Testis (tissue), 3 donors: ENCODE data around the gene CTNNA2. TPM values are rescaled to one million over a fixed set of nuclear protein-coding genes. Genes with fewer than 3 reads are reported as not detected.

Experiments used
- DNase-seq: peaks from one replicate; pipeline ENCODE4 v3.0.0-alpha.2; 2019
- H3K27ac ChIP-seq, 2 donors: fragments of 200-600 bp; sonication (generic); one replicate each; pipeline ENCODE4 v1.5.1; 2019
- H3K27me3 ChIP-seq: fragments of 200-600 bp; sonication (generic); one replicate; pipeline ENCODE4 v1.5.1; 2019
- H3K36me3 ChIP-seq: fragments of 200-600 bp; sonication (generic); one replicate; pipeline ENCODE4 v1.5.1; 2017; ENCODE audit warnings: low read depth; ENCODE audit errors: missing control alignments
- H3K4me1 ChIP-seq: fragments of 200-600 bp; sonication (generic); one replicate; pipeline ENCODE4 v1.5.1; 2019
- H3K4me3 ChIP-seq, 2 donors: fragments of 200-600 bp; sonication (generic); one replicate each; pipeline ENCODE4 v1.5.1; 2017 to 2019
- H3K9me3 ChIP-seq: fragments of 200-600 bp; sonication (generic); one replicate; pipeline ENCODE4 v1.5.1; 2017
- POLR2A ChIP-seq: fragments of 450-650 bp; IDR thresholded peaks from one replicate; pipeline ENCODE4 v1.6.1; 2017; ENCODE audit warnings: antibody characterized with exemption, mild to moderate bottlenecking, moderate library complexity
- WGBS, 2 donors: methylation state at CpG; one replicate each; pipeline ENCODE4 v1.1.5; 2018; 5-methylcytosine and 5-hydroxymethylcytosine counted together
- intact Hi-C: fragments of 100-400 bp; cut with DNase I; formaldehyde crosslinking; loops from one replicate; pipeline ENCODE4 v1.15.1; 2023; ENCODE audit warnings: low total_unique reads
- polyA plus RNA-seq: library from polyadenylated mRNA; stranded (reverse); fragments of 350-450 nt; fragmentation: Illumina TruSeq; extraction: RNeasy Lipid Tissue Mini Kit (QIAGEN cat#74804); gene quantifications from one replicate; pipeline ENCODE4 v1.2.3, GENCODE V29; 2014; ENCODE audit warnings: low read depth, low replicate concordance; ENCODE audit not compliant: insufficient read depth
- total RNA-seq, 2 donors: library from RNA; depleted of rRNA; stranded (reverse); fragments of >200 nt; gene quantifications; one replicate each; pipeline ENCODE4 v1.2.3, GENCODE V29; 2016
- TF ChIP-seq, protein P1 (sequence below), 3 experiments: fragments of 450-650 bp in 2 of 3; fragments of 200-600 bp in 1 of 3; sonication (generic) in 1 of 3; IDR thresholded peaks; one replicate each; pipeline ENCODE4 v1.5.1; 2016 to 2019; ENCODE audit warnings: antibody characterized with exemption in 3 of 3, mild to moderate bottlenecking in 2 of 3, moderate library complexity in 1 of 3

CTNNA2 gene
- total and polyA plus RNA-seq, 3 donors from 2014 or later, result 36.8 to 44.5 (median 43.4) TPM

DNA sequence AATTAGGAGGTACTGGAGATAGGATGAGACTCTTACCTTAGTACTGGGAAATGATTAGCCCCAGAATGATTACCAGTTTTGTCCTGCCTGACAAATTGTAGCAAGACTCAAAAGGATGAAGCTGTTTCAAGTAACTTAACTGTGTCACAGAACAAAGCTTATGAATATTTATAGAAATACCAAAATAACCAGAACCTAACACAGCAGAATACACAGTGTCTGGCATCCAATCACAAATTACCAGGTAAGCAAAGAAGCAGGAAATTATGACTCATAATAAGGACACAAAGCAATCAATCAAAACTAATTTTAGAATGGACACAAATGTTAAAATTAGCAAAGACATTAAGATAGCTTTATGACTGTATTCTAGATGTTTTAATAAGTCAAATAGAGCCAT is 91.9 kb downstream of the CTNNA2 start:
- Histone ChIP-seq H3K4me3 (no peak overlapping the region), H3K4me1 (no peaks in the 10 kb centered on the region), H3K9me3 (no peaks in the 10 kb centered on the region), H3K27me3 (no peaks in the 10 kb centered on the region), H3K27ac (no peak overlapping the region), H3K36me3 (no peaks in the 10 kb centered on the region)
- no peak for DNase-seq
- intact Hi-C loops, result no loop called here
- TF ChIP-seq POLR2A, result no peak
- TF ChIP-seq, protein P1, sequence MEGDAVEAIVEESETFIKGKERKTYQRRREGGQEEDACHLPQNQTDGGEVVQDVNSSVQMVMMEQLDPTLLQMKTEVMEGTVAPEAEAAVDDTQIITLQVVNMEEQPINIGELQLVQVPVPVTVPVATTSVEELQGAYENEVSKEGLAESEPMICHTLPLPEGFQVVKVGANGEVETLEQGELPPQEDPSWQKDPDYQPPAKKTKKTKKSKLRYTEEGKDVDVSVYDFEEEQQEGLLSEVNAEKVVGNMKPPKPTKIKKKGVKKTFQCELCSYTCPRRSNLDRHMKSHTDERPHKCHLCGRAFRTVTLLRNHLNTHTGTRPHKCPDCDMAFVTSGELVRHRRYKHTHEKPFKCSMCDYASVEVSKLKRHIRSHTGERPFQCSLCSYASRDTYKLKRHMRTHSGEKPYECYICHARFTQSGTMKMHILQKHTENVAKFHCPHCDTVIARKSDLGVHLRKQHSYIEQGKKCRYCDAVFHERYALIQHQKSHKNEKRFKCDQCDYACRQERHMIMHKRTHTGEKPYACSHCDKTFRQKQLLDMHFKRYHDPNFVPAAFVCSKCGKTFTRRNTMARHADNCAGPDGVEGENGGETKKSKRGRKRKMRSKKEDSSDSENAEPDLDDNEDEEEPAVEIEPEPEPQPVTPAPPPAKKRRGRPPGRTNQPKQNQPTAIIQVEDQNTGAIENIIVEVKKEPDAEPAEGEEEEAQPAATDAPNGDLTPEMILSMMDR (IDR thresholded peaks at IDR 0.05), result no peak

DNA sequence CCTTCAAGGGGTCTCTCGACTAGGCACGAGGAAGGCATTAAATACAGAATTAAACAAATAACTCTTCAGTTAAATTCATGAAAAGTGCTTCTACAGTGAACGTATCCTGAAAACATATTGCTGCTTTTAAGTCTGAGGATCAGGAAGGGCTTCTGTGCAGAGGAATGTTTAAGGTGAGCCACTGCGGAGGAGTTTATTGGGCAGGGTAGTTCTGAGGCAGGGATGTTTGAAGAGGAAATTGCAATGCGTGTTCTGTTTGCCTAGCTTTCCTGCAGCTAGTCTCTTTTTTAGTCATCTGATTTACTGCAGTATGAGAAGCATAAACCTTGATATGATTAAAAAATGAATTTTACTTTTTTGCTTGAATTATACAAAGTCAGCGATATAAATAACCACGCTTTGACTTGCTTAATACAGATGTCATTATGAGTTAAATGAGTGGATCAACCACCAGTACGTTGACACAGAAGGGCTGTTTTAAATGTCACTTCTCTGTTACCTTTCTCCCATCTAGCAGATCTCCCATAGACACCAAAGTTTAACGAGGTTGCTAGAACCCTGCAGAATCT is 98.7 kb downstream of the CTNNA2 start:
- H3K27ac ChIP-seq, result no peak overlapping the region
- no peaks in the 10 kb centered on the region for H3K9me3 ChIP-seq
- H3K4me3 ChIP-seq, result no peak overlapping the region
- H3K36me3 ChIP-seq, result no peaks in the 10 kb centered on the region
- TF ChIP-seq POLR2A, result no peak
- TF ChIP-seq, protein P1 (IDR thresholded peaks at IDR 0.05), result no peak
- intact Hi-C loops, result no loop called here
- H3K4me1 ChIP-seq, result no peaks in the 10 kb centered on the region
- no peaks in the 10 kb centered on the region for H3K27me3 ChIP-seq
- DNase-seq, result no peak
- 54 to 57% methylated on average over 9 of the region's 9 CpGs for WGBS, 2 donors

DNA sequence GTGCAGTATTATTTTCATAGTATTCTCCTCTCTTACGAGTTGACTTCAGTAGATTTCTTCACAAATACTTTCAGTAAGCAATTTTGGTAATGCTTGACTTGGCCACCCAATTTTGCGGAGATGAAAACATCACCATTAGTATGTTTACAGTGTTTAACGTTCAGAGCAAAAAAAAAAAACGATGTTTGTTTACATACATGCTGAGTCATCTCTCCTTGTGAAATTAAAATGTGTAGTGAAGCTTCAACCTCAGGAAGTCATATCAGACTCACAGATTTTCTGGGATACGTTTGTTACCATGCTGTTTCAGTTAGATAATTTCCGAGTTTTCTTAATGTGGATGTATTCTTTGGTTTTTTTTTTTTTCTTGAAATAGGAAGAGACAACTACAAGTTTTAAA is 100.1 kb downstream of the CTNNA2 start:
- intact Hi-C loops, result no loop called here
- no peak for DNase-seq
- no peaks in the 10 kb centered on the region for H3K9me3 ChIP-seq
- H3K4me3 ChIP-seq, result no peak overlapping the region
- no peaks in the 10 kb centered on the region for H3K27me3 ChIP-seq
- H3K36me3 ChIP-seq, result no peaks in the 10 kb centered on the region
- WGBS, 2 donors, result 65 to 67% methylated on average over 6 of the region's 6 CpGs
- no peaks in the 10 kb centered on the region for H3K4me1 ChIP-seq
- no peak overlapping the region for H3K27ac ChIP-seq
- TF ChIP-seq, protein P1 (IDR thresholded peaks at IDR 0.05), result no peak
- TF ChIP-seq POLR2A, result no peak

DNA sequence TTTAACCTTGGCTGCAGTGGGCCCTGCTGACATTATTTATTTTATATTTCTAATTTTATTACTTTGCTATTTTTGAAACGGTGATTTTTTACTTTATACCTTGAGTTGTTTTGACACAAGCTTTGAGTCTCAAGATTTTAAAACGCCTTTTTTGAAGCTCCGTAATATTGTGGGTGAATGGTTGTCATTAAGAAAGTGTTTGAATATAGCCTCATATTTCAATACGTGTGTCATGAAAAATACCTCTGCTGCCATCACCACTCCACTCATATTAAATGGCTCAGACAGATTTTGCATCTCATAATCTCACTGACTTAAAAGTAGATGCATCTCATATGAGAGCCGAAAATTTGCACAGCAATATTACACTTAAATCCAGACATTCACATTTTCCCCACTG is 106.6 kb downstream of the CTNNA2 start:
- Histone ChIP-seq H3K4me3 (no peak overlapping the region), H3K9me3 (no peaks in the 10 kb centered on the region), H3K27ac (no peak overlapping the region), H3K27me3 (no peaks in the 10 kb centered on the region), H3K4me1 (no peaks in the 10 kb centered on the region), H3K36me3 (no peaks in the 10 kb centered on the region)
- 91 to 94% methylated on average over 5 of the region's 5 CpGs for WGBS, 2 donors
- TF ChIP-seq, protein P1 (IDR thresholded peaks at IDR 0.05), result no peak
- no peak for TF ChIP-seq POLR2A
- intact Hi-C loops, result no loop called here
- no peak for DNase-seq

DNA sequence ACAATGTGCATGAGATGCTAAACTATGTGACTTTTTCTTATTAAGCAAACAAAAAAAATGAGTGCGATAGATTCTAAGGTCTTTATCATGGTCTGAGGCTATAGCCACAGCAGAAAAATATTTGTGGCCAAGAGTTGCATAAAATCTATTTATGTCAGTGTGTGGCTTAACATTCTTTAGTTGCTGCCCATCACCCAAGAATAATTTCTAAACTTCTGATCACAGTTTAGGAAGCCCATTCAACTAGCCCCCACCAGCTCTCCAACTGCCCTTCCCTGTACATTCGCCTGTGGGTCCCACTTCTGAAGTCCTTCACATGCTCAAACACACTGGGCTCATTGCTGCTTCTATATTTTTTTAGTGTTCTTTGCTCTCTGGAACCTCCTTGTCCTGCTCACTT is 107.1 kb downstream of the CTNNA2 start:
- 95 to 98% methylated on average over 2 of the region's 2 CpGs for WGBS, 2 donors
- H3K4me1 ChIP-seq, result no peaks in the 10 kb centered on the region

More for the DNA sequence above, 107.1 kb downstream of the CTNNA2 start:
- Histone ChIP-seq H3K9me3 (no peaks in the 10 kb centered on the region), H3K36me3 (no peaks in the 10 kb centered on the region), H3K27me3 (no peaks in the 10 kb centered on the region), H3K4me3 (no peak overlapping the region), H3K27ac (no peak overlapping the region)
- TF ChIP-seq, protein P1 (IDR thresholded peaks at IDR 0.05), result no peak
- TF ChIP-seq POLR2A, result no peak
- intact Hi-C loops, result no loop called here
- no peak for DNase-seq
